K562 (cell line): ENCODE measurements around the gene HLA-DMB. TPM values are rescaled to one million over a fixed set of nuclear protein-coding genes. Genes with fewer than 3 reads are reported as not detected.

Source experiments
- BRCA1 ChIP-seq, 2 experiments: fragments of 450-650 bp in 1 of 2; sonication (generic) in 1 of 2; formaldehyde crosslinking in 1 of 2; IDR thresholded peaks; 2 replicates each; pipeline versions ENCODE4 v1.5.0 to v1.6.1; 2017 to 2020; ENCODE audit warnings: mild to moderate bottlenecking in 1 of 2, missing genetic modification reagents in 1 of 2
- CREM ChIP-seq: IDR thresholded peaks from 2 replicates; pipeline ENCODE4 v1.6.1; 2014; ENCODE audit warnings: antibody characterized with exemption, low read depth
- DMBX1 ChIP-seq: fragments of 250-450 bp; sonication (Bioruptor Pico); IDR thresholded peaks from 2 replicates; pipeline ENCODE4 v1.8.0; 2022; ENCODE audit warnings: inconsistent platforms, mild to moderate bottlenecking, moderate library complexity, borderline replicate concordance
- GABPB1 ChIP-seq: sonication (generic); formaldehyde crosslinking; IDR thresholded peaks from 2 replicates; pipeline ENCODE4 v1.8.0; 2022; ENCODE audit warnings: mild to moderate bottlenecking, missing genetic modification reagents
- MYC ChIP-seq, 2 experiments: fragments of 250-450 bp in 1 of 2; sonication (Bioruptor Pico) in 1 of 2; IDR thresholded peaks; 2 replicates each; pipeline versions ENCODE4 v1.5.1 to v1.6.1; 2012 to 2021; ENCODE audit warnings: low read depth in 2 of 2, borderline replicate concordance in 1 of 2, improper control_type of control experiment in 1 of 2, low read length in 1 of 2, mild to moderate bottlenecking in 1 of 2, moderate library complexity in 1 of 2
- NFRKB ChIP-seq: fragments of 450-650 bp; IDR thresholded peaks from 2 replicates; pipeline ENCODE4 v1.6.1; 2016; ENCODE audit warnings: low read depth
- NRF1 ChIP-seq, 2 experiments: fragments of 450-650 bp; IDR thresholded peaks in 1 of 2; conservative IDR thresholded peaks in 1 of 2; 2 replicates each; pipeline ENCODE4 v1.6.1; 2014; ENCODE audit warnings: mild to moderate bottlenecking in 2 of 2
- POLR2A ChIP-seq: fragments of 450-650 bp; conservative IDR thresholded peaks from 2 replicates; pipeline ENCODE4 v1.6.1; 2016
- PTBP1 ChIP-seq: fragments of 200-400 bp; formaldehyde crosslinking; IDR thresholded peaks from 2 replicates; pipeline ENCODE4 v1.6.1; 2017; ENCODE audit warnings: low read depth, low read length
- RNF2 ChIP-seq: sonication (generic); IDR thresholded peaks from 2 replicates; pipeline ENCODE4 v1.6.1; 2016
- SIX5 ChIP-seq, 2 experiments: IDR thresholded peaks; 2 replicates each; pipeline ENCODE4 v1.6.1; 2011; ENCODE audit warnings: low read length in 2 of 2, borderline replicate concordance in 1 of 2, low read depth in 1 of 2, mild to moderate bottlenecking in 1 of 2, moderate library complexity in 1 of 2; ENCODE audit not compliant: insufficient read depth in 1 of 2
- SLC30A9 ChIP-seq: fragments of 250-450 bp; sonication (Bioruptor Pico); IDR thresholded peaks from 2 replicates; pipeline ENCODE4 v1.8.0; 2022; ENCODE audit warnings: mild to moderate bottlenecking, moderate library complexity
- TAF1 ChIP-seq: IDR thresholded peaks from 2 replicates; pipeline ENCODE4 v1.6.1; 2011; ENCODE audit warnings: mild to moderate bottlenecking, low read length, moderate library complexity; ENCODE audit not compliant: insufficient read depth, control insufficient read depth, severe bottlenecking; ENCODE audit errors: extremely low read depth
- ZNF431 ChIP-seq: sonication (generic); formaldehyde crosslinking; IDR thresholded peaks from 2 replicates; pipeline ENCODE4 v1.8.0; 2022; ENCODE audit warnings: mild to moderate bottlenecking, missing genetic modification reagents
- polyA plus RNA-seq, 8 experiments: library from polyadenylated mRNA; depleted of rRNA in 4 of 8; stranded (reverse) in 5 of 8; unstranded in 3 of 8; fragments of >200 nt; fragmentation: Nextera tagmentation in 2 of 8; fragmentation: Illumina TruSeq in 1 of 8; extraction: Ambion mirVana in 2 of 8; extraction: Trizol in 1 of 8; gene quantifications; 2 replicates each; pipeline versions ENCODE4 v1.2.1 to v1.2.3, GENCODE V29; 2011 to 2014; ENCODE audit warnings: inconsistent platforms in 1 of 8, missing spikeins in 1 of 8
- total RNA-seq, 7 experiments: library from RNA; depleted of rRNA in 6 of 7; stranded (reverse); fragments of >200 nt in 6 of 7; fragmentation: Illumina TruSeq in 2 of 7; extraction: Trizol in 2 of 7; gene quantifications; 2 replicates each; pipeline versions ENCODE4 v1.2.1 to v1.2.3, GENCODE V29; 2011 to 2021; ENCODE audit warnings: low replicate concordance in 1 of 7
- TF ChIP-seq, protein P1 (sequence below): sonication (generic); formaldehyde crosslinking; IDR thresholded peaks from 2 replicates; pipeline ENCODE4 v1.8.0; 2023; ENCODE audit warnings: mild to moderate bottlenecking, missing genetic modification reagents
- TF ChIP-seq, protein P2 (sequence below): fragments of 250-450 bp; sonication (Bioruptor Pico); IDR thresholded peaks from 2 replicates; pipeline ENCODE4 v1.5.0; 2020; ENCODE audit warnings: mild to moderate bottlenecking
- TF ChIP-seq, protein P3 (sequence below): sonication (generic); formaldehyde crosslinking; IDR thresholded peaks from 2 replicates; pipeline ENCODE4 v1.8.0; 2022; ENCODE audit warnings: missing genetic modification reagents, mild to moderate bottlenecking, borderline replicate concordance
- TF ChIP-seq, protein P4 (sequence below): sonication (generic); formaldehyde crosslinking; IDR thresholded peaks from 2 replicates; pipeline ENCODE4 v1.5.0; 2020; ENCODE audit warnings: missing genetic modification reagents

The HLA-DMB gene
- total and polyA plus RNA-seq, 9 of the 15 experiments (the other 6 are each of a cell fraction or from before 2014, with no cell fraction given) = 0.38 TPM; not detected in 8

DNA sequence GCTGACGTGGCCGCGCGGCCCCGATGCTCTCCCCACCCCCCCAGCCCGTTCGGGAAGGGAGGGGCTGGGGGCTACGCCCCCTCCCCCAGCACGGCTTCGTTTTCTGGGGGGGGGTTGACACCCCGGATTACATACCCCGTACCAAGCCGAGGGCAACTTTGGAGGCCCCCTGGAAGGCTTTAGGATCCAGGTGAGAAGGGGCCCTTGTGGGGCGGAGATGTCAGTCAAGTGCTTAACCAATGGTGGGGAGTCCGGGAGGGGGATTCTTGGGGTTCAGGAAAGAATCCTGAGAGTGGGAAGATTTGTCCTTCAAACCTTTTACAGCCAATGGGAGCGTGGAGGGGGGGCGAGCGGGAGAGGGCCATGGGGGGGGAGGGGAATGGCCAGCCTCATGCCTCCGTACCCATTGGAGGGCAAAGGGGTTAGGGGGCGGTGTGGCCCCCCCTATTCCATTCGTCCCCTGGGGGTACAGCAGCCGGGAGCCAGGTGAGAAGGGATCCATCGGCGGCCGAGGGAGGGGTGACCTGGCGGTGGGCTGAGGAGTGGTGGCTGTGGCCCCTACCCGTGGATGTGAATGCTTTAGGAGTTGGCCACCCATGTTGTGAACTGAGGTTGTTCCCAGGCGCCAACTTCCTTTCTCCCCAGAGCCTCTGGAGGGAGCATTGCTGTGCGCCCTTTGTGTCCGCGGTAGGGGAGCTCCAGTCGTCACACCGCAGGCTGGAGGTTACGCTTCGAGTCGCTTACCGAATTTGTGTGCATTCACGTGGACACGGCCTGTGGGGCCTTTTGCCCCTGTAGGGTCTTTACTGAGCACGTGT, 28.2 kb upstream of the HLA-DMB start (continued):
- TF ChIP-seq, protein P1, sequence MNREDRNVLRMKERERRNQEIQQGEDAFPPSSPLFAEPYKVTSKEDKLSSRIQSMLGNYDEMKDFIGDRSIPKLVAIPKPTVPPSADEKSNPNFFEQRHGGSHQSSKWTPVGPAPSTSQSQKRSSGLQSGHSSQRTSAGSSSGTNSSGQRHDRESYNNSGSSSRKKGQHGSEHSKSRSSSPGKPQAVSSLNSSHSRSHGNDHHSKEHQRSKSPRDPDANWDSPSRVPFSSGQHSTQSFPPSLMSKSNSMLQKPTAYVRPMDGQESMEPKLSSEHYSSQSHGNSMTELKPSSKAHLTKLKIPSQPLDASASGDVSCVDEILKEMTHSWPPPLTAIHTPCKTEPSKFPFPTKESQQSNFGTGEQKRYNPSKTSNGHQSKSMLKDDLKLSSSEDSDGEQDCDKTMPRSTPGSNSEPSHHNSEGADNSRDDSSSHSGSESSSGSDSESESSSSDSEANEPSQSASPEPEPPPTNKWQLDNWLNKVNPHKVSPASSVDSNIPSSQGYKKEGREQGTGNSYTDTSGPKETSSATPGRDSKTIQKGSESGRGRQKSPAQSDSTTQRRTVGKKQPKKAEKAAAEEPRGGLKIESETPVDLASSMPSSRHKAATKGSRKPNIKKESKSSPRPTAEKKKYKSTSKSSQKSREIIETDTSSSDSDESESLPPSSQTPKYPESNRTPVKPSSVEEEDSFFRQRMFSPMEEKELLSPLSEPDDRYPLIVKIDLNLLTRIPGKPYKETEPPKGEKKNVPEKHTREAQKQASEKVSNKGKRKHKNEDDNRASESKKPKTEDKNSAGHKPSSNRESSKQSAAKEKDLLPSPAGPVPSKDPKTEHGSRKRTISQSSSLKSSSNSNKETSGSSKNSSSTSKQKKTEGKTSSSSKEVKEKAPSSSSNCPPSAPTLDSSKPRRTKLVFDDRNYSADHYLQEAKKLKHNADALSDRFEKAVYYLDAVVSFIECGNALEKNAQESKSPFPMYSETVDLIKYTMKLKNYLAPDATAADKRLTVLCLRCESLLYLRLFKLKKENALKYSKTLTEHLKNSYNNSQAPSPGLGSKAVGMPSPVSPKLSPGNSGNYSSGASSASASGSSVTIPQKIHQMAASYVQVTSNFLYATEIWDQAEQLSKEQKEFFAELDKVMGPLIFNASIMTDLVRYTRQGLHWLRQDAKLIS (CRISPR knock-in tag) = peak; percentile 71; the same call in 1 of the 2 replicates
- peak; percentile 91 for TF ChIP-seq NFRKB
- peak; percentile 83; the same call in 1 of the 2 replicates for TF ChIP-seq CREM
- TF ChIP-seq, protein P2, sequence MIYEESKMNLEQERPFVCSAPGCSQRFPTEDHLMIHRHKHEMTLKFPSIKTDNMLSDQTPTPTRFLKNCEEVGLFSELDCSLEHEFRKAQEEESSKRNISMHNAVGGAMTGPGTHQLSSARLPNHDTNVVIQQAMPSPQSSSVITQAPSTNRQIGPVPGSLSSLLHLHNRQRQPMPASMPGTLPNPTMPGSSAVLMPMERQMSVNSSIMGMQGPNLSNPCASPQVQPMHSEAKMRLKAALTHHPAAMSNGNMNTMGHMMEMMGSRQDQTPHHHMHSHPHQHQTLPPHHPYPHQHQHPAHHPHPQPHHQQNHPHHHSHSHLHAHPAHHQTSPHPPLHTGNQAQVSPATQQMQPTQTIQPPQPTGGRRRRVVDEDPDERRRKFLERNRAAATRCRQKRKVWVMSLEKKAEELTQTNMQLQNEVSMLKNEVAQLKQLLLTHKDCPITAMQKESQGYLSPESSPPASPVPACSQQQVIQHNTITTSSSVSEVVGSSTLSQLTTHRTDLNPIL (CRISPR knock-in tag) = peak; percentile 70; the same call in 1 of the 2 replicates
- TF ChIP-seq PTBP1 = peak; percentile 51; the same call in 1 of the 2 replicates
- peak; percentile 40; the same call in 1 of the 2 replicates for TF ChIP-seq DMBX1 (CRISPR knock-in tag)
- no peak for TF ChIP-seq SIX5 (IDR thresholded peaks at IDR 0.05; ENCODE audit: borderline replicate concordance in 1 of 2, insufficient read depth in 1 of 2, low read depth in 1 of 2, low read length in 2 of 2)
- TF ChIP-seq NRF1 (conservative IDR thresholded peaks at IDR 0.05 in 1 of 2, IDR thresholded peaks at IDR 0.05 in 1 of 2) = peak in 1 of 2 experiments; percentile 37; a peak in 3 of 4 replicates
- TF ChIP-seq TAF1 = peak; percentile 74
- TF ChIP-seq POLR2A = peak; percentile 82
- TF ChIP-seq RNF2 = peak; percentile 24; the same call in 1 of the 2 replicates
- TF ChIP-seq ZNF431 = peak; percentile 75; the same call in 1 of the 2 replicates
- TF ChIP-seq, protein P3, sequence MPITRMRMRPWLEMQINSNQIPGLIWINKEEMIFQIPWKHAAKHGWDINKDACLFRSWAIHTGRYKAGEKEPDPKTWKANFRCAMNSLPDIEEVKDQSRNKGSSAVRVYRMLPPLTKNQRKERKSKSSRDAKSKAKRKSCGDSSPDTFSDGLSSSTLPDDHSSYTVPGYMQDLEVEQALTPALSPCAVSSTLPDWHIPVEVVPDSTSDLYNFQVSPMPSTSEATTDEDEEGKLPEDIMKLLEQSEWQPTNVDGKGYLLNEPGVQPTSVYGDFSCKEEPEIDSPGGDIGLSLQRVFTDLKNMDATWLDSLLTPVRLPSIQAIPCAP (CRISPR knock-in tag) = 0 out of 2 replicates have a peak, but pooled peaks have one; percentile 42
- no peak for TF ChIP-seq BRCA1 (IDR thresholded peaks at IDR 0.05)
- TF ChIP-seq BRCA1 (CRISPR knock-in tag; IDR thresholded peaks at IDR 0.05) = no peak
- no peak; the same call in 1 of the 2 replicates for TF ChIP-seq GABPB1 (CRISPR knock-in tag)
- TF ChIP-seq SLC30A9 (CRISPR knock-in tag) = no peak
- TF ChIP-seq MYC (IDR thresholded peaks at IDR 0.05; ENCODE audit: low read depth, low read length) = peak; percentile 77
- TF ChIP-seq MYC (CRISPR knock-in tag; IDR thresholded peaks at IDR 0.05; ENCODE audit: borderline replicate concordance, low read depth) = peak; percentile 95
- TF ChIP-seq, protein P4, sequence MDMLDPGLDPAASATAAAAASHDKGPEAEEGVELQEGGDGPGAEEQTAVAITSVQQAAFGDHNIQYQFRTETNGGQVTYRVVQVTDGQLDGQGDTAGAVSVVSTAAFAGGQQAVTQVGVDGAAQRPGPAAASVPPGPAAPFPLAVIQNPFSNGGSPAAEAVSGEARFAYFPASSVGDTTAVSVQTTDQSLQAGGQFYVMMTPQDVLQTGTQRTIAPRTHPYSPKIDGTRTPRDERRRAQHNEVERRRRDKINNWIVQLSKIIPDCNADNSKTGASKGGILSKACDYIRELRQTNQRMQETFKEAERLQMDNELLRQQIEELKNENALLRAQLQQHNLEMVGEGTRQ (CRISPR knock-in tag) = 0 out of 2 replicates have a peak, but pooled peaks have one; percentile 26
